ENCODE results near the gene PRKCD. TPM values are rescaled to one million over a fixed set of nuclear protein-coding genes. Genes with fewer than 3 reads are reported as not detected.

The PRKCD gene
- total RNA-seq, 1 experiment from 2014 or later: 9.6 TPM

GRCh38 chr3:53218131-53218530 is 57.1 kb downstream of the PRKCD start:
- peaks cover 6% of the 10 kb centered on the region for H3K36me3 Mint-ChIP-seq (ENCODE audit: insufficient read depth, unreplicated experiment)
- ChIA-PET CTCF (interaction anchor here (0.6 to 2.4 kb wide), 6 partner anchors 9 to 1170 kb away, joined by 3 to 9 read pairs (median 4); no protein-coding TSS in a partner anchor), POLR2A (interaction anchor here (0.6 kb wide), 1 partner anchor 58 kb away, joined by 3 read pairs; no protein-coding TSS in a partner anchor)
- no peak for TF ChIP-seq CTCF (IDR thresholded peaks at IDR 0.05; ENCODE audit: unreplicated experiment)
- DNase-seq (ENCODE audit: unreplicated experiment): no peak
- no peaks in the 10 kb centered on the region for H3K27me3 Mint-ChIP-seq (ENCODE audit: insufficient read depth, unreplicated experiment)
- BruUV-seq (replicated peaks): no TSS peak
- no peaks in the 10 kb centered on the region for H3K4me1 Mint-ChIP-seq (ENCODE audit: insufficient read depth, unreplicated experiment)
- intact Hi-C loops (cut with micrococcal nuclease): no loop called here
- H3K27ac Mint-ChIP-seq (ENCODE audit: low read depth, unreplicated experiment): no peak overlapping the region
- no peaks in the 10 kb centered on the region for H3K9me3 Mint-ChIP-seq (ENCODE audit: unreplicated experiment)
- no peak overlapping the region for H3K4me3 Mint-ChIP-seq (ENCODE audit: unreplicated experiment)

GRCh38 chr3:53219895-53220483 is 59.0 kb downstream of the PRKCD start:
- POLR2A ChIA-PET: interaction anchor here (0.6 to 1.6 kb wide), 6 partner anchors 14 to 130 kb away, joined by 3 to 5 read pairs (median 3); partner anchors contain the start of gene RFT1
- Mint-ChIP-seq H3K27me3 (ENCODE audit: insufficient read depth, unreplicated experiment) (no peaks in the 10 kb centered on the region), H3K9me3 (ENCODE audit: unreplicated experiment) (no peaks in the 10 kb centered on the region), H3K4me3 (ENCODE audit: unreplicated experiment) (no peak overlapping the region), H3K4me1 (ENCODE audit: insufficient read depth, unreplicated experiment) (no peaks in the 10 kb centered on the region), H3K27ac (ENCODE audit: low read depth, unreplicated experiment) (peak overlapping the region; percentile 32), H3K36me3 (ENCODE audit: insufficient read depth, unreplicated experiment) (peaks cover 20% of the 10 kb centered on the region)
- intact Hi-C loops (cut with micrococcal nuclease): loop anchor here (1.0 kb wide), 2 partner anchors 50 to 79 kb away; no protein-coding TSS in a partner anchor
- CTCF ChIA-PET: interaction anchor here (0.6 to 4.0 kb wide), 36 partner anchors 9 to 1399 kb away, joined by 3 to 30 read pairs (median 4); partner anchors contain the start of gene TKT
- peak; percentile 84 for DNase-seq (ENCODE audit: unreplicated experiment)
- BruUV-seq (replicated peaks): no TSS peak
- TF ChIP-seq CTCF (IDR thresholded peaks at IDR 0.05; ENCODE audit: unreplicated experiment): peak; percentile 88

- CTCF ChIA-PET: interaction anchor here (0.6 to 4.0 kb wide), 10 partner anchors 8 to 544 kb away, joined by 3 to 30 read pairs (median 7); partner anchors contain the start of gene TKT
- no TSS peak for BruUV-seq (replicated peaks)
- DNase-seq (ENCODE audit: unreplicated experiment): no peak
- no peaks in the 10 kb centered on the region for H3K4me1 Mint-ChIP-seq (ENCODE audit: insufficient read depth, unreplicated experiment)
- H3K4me3 Mint-ChIP-seq (ENCODE audit: unreplicated experiment): no peak overlapping the region
- peak overlapping the region; percentile 31 for H3K27ac Mint-ChIP-seq (ENCODE audit: low read depth, unreplicated experiment)
- intact Hi-C loops (cut with micrococcal nuclease): no loop called here
- H3K27me3 Mint-ChIP-seq (ENCODE audit: insufficient read depth, unreplicated experiment): no peaks in the 10 kb centered on the region
- TF ChIP-seq CTCF (IDR thresholded peaks at IDR 0.05; ENCODE audit: unreplicated experiment): no peak
- POLR2A ChIA-PET: interaction anchor here (0.6 to 1.1 kb wide), 4 partner anchors 12 to 52 kb away, joined by 3 to 4 read pairs (median 3); no protein-coding TSS in a partner anchor
- H3K9me3 Mint-ChIP-seq (ENCODE audit: unreplicated experiment): no peaks in the 10 kb centered on the region
- H3K36me3 Mint-ChIP-seq (ENCODE audit: insufficient read depth, unreplicated experiment): peaks cover 34% of the 10 kb centered on the region
Observed at GRCh38 chr3:53221345-53221744, 60.3 kb downstream of the PRKCD start.

GRCh38 chr3:53221827-53222182 is 60.8 kb downstream of the PRKCD start:
- CTCF ChIA-PET: interaction anchor here (0.6 to 4.0 kb wide), 6 partner anchors 10 to 544 kb away, joined by 3 to 30 read pairs (median 10); no protein-coding TSS in a partner anchor
- Mint-ChIP-seq H3K27ac (ENCODE audit: low read depth, unreplicated experiment) (peak overlapping the region; percentile 31), H3K9me3 (ENCODE audit: unreplicated experiment) (no peaks in the 10 kb centered on the region), H3K4me3 (ENCODE audit: unreplicated experiment) (no peak overlapping the region), H3K27me3 (ENCODE audit: insufficient read depth, unreplicated experiment) (no peaks in the 10 kb centered on the region), H3K4me1 (ENCODE audit: insufficient read depth, unreplicated experiment) (no peaks in the 10 kb centered on the region), H3K36me3 (ENCODE audit: insufficient read depth, unreplicated experiment) (peaks cover 38% of the 10 kb centered on the region)
- BruUV-seq (replicated peaks): no TSS peak
- POLR2A ChIA-PET: interaction anchor here (0.6 to 1.1 kb wide), 4 partner anchors 12 to 52 kb away, joined by 3 to 4 read pairs (median 3); no protein-coding TSS in a partner anchor
- no peak for TF ChIP-seq CTCF (IDR thresholded peaks at IDR 0.05; ENCODE audit: unreplicated experiment)
- intact Hi-C loops (cut with micrococcal nuclease): no loop called here
- DNase-seq (ENCODE audit: unreplicated experiment): no peak
